ENCODE data around the gene VWC2L. TPM values are rescaled to one million over a fixed set of nuclear protein-coding genes. Genes with fewer than 3 reads are reported as not detected.

The VWC2L gene
- total and polyA plus RNA-seq, 2 donors (not counting 1 experiment from before 2014, with no cell fraction given) = not detected

- WGBS (ENCODE audit: insufficient coverage) = no CpG with 5 or more reads among the region's 2 CpGs
- Histone ChIP-seq H3K9ac (ENCODE audit: low read length) (no peak overlapping the region), H3K9me3 (ENCODE audit: control extremely low read depth in 1 of 3, control insufficient read depth in 2 of 3, insufficient read depth in 1 of 3, low read length in 2 of 3) (no peaks in the 10 kb centered on the region), H3K27ac (ENCODE audit: low read length in 2 of 2) (no peak overlapping the region), H3K4me2 (replicated peaks; ENCODE audit: low read depth, low read length, poor library complexity, severe bottlenecking) (no peak overlapping the region), H3K27me3 (replicated peaks in 1 of 4; ENCODE audit: control extremely low read depth in 1 of 4, control insufficient read depth in 3 of 4, insufficient read depth in 4 of 4, low read length in 3 of 4) (no peaks in the 10 kb centered on the region), H4K20me1 (ENCODE audit: control insufficient read depth, insufficient read depth, low read length, poor library complexity, severe bottlenecking) (no peaks in the 10 kb centered on the region), H3K4me3 (ENCODE audit: control extremely low read depth in 1 of 5, extremely low read depth in 1 of 5, insufficient read depth in 1 of 5, low read depth in 2 of 5, low read length in 4 of 5) (no peak overlapping the region), H3K4me1 (ENCODE audit: control insufficient read depth in 2 of 2, insufficient read depth in 2 of 2, low read length in 2 of 2) (no peaks in the 10 kb centered on the region), H3K79me2 (ENCODE audit: control insufficient read depth, insufficient read depth, low read length) (no peaks in the 10 kb centered on the region), H2AFZ (ENCODE audit: insufficient read depth, low read depth, low read length, poor library complexity, severe bottlenecking) (no peak overlapping the region), H3K36me3 (replicated peaks in 1 of 2; ENCODE audit: control extremely low read depth in 1 of 2, control insufficient read depth in 1 of 2, extremely low read depth in 1 of 2, insufficient read depth in 2 of 2, low read length in 1 of 2) (no peaks in the 10 kb centered on the region)
- CTCF ChIA-PET = no interaction called here
- H3K27me3 Mint-ChIP-seq = peaks cover 4% of the 10 kb centered on the region
- DNase-seq (no peak), ATAC-seq (ENCODE audit: low read depth) (no peak)
- H3K9me3 Mint-ChIP-seq (ENCODE audit: insufficient read depth) = no peaks in the 10 kb centered on the region
- intact Hi-C loops (cut with micrococcal nuclease) = no loop called here
- no peak overlapping the region for H3K27ac Mint-ChIP-seq
- POLR2A ChIA-PET = no interaction called here
- no peak overlapping the region for H3K4me3 Mint-ChIP-seq
- H3K4me1 Mint-ChIP-seq = no peaks in the 10 kb centered on the region
- no peak for TF ChIP-seq CTCF (IDR thresholded peaks at IDR 0.05)
- TF ChIP-seq EZH2 (IDR thresholded peaks at IDR 0.05; ENCODE audit: borderline replicate concordance, insufficient read depth, low read depth, low read length, poor library complexity, severe bottlenecking) = no peak
These were observed 78.8 kb downstream of the VWC2L start for GRCh38 chr2:214489702-214490101.

- peaks cover 4% of the 10 kb centered on the region for H3K27me3 Mint-ChIP-seq
These were observed 81.3 kb downstream of the VWC2L start for GRCh38 chr2:214492152-214492551.

More at GRCh38 chr2:214492152-214492551, 81.3 kb downstream of the VWC2L start:
- Mint-ChIP-seq H3K4me1 (no peaks in the 10 kb centered on the region), H3K4me3 (no peak overlapping the region), H3K9me3 (ENCODE audit: insufficient read depth) (no peaks in the 10 kb centered on the region), H3K27ac (no peak overlapping the region)
- no CpG with 5 or more reads among the region's 3 CpGs for WGBS (ENCODE audit: insufficient coverage)
- Histone ChIP-seq H3K9me3 (ENCODE audit: control extremely low read depth in 1 of 3, control insufficient read depth in 2 of 3, insufficient read depth in 1 of 3, low read length in 2 of 3) (no peaks in the 10 kb centered on the region), H4K20me1 (ENCODE audit: control insufficient read depth, insufficient read depth, low read length, poor library complexity, severe bottlenecking) (no peaks in the 10 kb centered on the region), H3K27ac (ENCODE audit: low read length in 2 of 2) (no peak overlapping the region), H3K27me3 (replicated peaks in 1 of 4; ENCODE audit: control extremely low read depth in 1 of 4, control insufficient read depth in 3 of 4, insufficient read depth in 4 of 4, low read length in 3 of 4) (no peaks in the 10 kb centered on the region), H3K4me2 (replicated peaks; ENCODE audit: low read depth, low read length, poor library complexity, severe bottlenecking) (no peak overlapping the region), H3K4me1 (ENCODE audit: control insufficient read depth in 2 of 2, insufficient read depth in 2 of 2, low read length in 2 of 2) (no peaks in the 10 kb centered on the region), H3K4me3 (ENCODE audit: control extremely low read depth in 1 of 5, extremely low read depth in 1 of 5, insufficient read depth in 1 of 5, low read depth in 2 of 5, low read length in 4 of 5) (no peak overlapping the region), H3K36me3 (replicated peaks in 1 of 2; ENCODE audit: control extremely low read depth in 1 of 2, control insufficient read depth in 1 of 2, extremely low read depth in 1 of 2, insufficient read depth in 2 of 2, low read length in 1 of 2) (no peaks in the 10 kb centered on the region), H3K79me2 (ENCODE audit: control insufficient read depth, insufficient read depth, low read length) (no peaks in the 10 kb centered on the region), H2AFZ (ENCODE audit: insufficient read depth, low read depth, low read length, poor library complexity, severe bottlenecking) (no peak overlapping the region), H3K9ac (ENCODE audit: low read length) (no peak overlapping the region)
- ATAC-seq (ENCODE audit: low read depth) = no peak
- CTCF ChIA-PET = no interaction called here
- intact Hi-C loops (cut with micrococcal nuclease) = no loop called here
- POLR2A ChIA-PET = no interaction called here
- DNase-seq = no peak
- TF ChIP-seq CTCF (IDR thresholded peaks at IDR 0.05) = no peak
- no peak for TF ChIP-seq EZH2 (IDR thresholded peaks at IDR 0.05; ENCODE audit: borderline replicate concordance, insufficient read depth, low read depth, low read length, poor library complexity, severe bottlenecking)

All from B cell (primary cell).